IPS-NIHi11 (cell line): Measurements from ENCODE around the gene COX17.
"Not testable (repeated sequence)": the region's sequence is repeated elsewhere in the genome, so short reads cannot be mapped to it uniquely, and the experiment has no call there.

Experiments used
- DNase-seq: peaks from one replicate; pipeline ENCODE4 v3.0.0; 2012; ENCODE audit warnings: mixed read lengths, low spot score

Gene COX17

GRCh38 chr3:119676771-119677640 is at the start of gene COX17:
COX17 (minus strand) TSS chr3:119677406; CDS start chr3:119677310, 96 bp downstream.
- DNase-seq, result peak; percentile 97

DNA sequence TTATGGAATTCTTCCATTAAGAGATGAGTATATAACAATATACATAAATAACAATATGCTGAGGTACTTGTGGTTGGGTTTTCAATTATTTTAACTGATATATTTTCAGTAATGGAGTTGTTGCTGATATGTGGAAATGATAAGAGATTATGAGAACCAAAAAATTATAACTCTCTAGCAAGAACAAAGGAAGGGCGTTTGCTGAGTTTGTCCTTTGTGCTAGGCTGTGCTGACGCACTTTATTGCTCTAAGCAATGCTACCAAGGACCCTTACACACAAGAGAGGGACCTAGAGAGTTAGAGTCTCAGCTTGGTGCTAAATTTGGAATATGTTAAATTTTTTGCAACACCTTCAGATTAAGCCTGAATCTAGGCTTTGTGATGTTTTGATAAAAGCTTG is 49.7 kb upstream of the COX17 start:
- DNase-seq, result no peak

GRCh38 chr3:119723022-119723421 is 45.8 kb upstream of the COX17 start:
- DNase-seq, result no peak

- no peak for DNase-seq
Observed at GRCh38 chr3:119717520-119717919, 40.3 kb upstream of the COX17 start.

GRCh38 chr3:119716998-119717397 is 39.8 kb upstream of the COX17 start:
- no peak for DNase-seq

GRCh38 chr3:119715105-119715504 is 37.9 kb upstream of the COX17 start:
- no peak for DNase-seq

DNA sequence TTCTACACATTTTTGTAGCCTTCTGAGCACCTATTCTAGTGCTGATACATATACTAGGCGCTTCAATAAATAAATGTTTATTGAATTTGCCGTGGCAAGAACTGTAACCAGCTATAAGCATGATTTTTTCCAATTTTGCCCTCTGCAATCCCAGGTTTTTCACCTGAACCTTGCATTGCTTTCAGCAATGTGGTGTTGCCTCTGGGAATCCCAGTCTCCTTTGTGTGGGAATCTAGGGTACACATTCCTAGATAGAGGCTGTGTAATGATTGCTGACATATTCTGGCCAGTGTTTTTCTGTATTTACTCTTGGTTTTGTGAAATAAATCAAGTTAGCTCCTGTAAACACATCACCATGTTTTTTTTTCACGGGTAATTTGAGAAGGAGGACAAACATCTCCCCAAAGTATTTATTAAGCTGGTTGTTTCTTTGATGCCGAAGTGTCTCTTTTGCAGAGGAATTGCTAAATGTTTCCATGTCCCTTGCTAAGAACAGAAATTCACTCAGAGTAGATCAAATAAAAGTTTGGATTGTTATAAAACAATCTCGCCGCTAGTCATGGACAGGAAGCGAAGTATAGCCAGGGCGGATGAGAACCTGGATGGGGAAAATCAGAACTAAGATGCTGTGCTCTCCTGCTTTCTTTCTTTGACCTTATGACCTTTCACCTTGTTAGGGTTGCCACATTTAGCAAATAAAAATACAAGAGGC is 26.8 kb upstream of the COX17 start:
- no peak for DNase-seq

- peak; percentile 98 for DNase-seq
Observed at GRCh38 chr3:119702530-119703527, 25.6 kb upstream of the COX17 start, which contains the start of gene CFAP91. CFAP91 (plus strand) TSS chr3:119703022; CDS start chr3:119703099, 77 bp downstream.

GRCh38 chr3:119700920-119701734 is 23.9 kb upstream of the COX17 start:
- DNase-seq, result no peak

- DNase-seq, result no peak
Observed at GRCh38 chr3:119700269-119700919, 23.2 kb upstream of the COX17 start.

DNA sequence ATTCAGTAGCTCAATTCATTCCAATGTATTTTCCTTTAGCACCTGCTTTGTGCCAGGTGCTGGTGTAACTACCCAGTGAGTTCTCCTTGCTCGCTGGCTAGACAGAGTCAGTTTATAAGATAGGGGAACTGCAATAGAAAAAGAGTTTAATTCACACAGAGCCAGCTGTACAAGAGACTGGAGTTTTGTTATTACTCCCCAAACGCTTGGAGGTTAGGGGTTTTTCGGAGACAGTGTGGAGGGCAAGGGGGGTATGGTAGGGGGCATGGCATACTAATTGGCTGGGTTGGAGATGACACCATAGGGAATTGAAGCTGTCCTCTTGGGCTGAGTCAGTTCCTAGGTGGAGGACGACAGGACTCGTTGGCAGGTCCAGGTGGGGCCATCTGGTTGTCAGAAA is 20.2 kb upstream of the COX17 start:
- DNase-seq, result no peak

DNA sequence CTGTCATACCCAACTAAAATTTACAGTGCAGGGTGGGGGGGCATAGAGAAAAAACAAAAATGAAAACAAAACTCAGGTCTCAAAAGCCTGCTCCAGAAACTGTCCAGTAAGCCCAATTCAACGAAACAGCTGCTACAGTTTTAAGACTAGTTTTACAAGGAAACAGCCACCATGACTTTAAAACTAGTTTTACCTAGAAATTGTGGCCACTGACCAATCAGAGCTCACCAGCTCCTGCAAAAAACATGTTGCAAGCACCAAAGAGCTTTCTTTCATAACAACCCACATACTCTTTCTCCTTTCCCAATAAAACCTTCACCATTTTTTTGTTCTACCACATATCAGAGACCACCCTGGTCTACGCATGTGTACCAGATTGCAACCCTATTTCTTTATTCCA is 18.3 kb upstream of the COX17 start:
- DNase-seq, result no peak

- DNase-seq, result peak; percentile 29
Observed at GRCh38 chr3:119690043-119690656, 12.9 kb upstream of the COX17 start.

DNA sequence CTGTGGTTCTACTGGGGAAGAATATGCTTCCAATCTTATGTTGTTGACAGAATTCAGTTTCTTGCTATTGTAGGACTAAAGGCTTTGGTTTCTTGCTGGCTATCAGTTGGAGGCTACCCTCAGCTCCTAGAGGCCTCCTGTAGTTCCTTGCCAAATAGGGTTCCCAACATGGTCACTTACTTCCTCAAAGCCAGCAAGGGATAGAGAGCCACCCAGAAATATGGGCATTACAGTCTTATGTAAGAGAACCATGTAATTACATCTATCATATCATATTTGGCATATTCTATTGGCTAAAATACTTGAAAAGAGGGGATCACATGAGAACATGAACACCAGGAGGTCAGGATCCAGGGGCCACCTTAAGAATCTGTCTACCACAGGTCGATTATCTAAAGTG is 6.2 kb upstream of the COX17 start:
- DNase-seq, result no peak

DNA sequence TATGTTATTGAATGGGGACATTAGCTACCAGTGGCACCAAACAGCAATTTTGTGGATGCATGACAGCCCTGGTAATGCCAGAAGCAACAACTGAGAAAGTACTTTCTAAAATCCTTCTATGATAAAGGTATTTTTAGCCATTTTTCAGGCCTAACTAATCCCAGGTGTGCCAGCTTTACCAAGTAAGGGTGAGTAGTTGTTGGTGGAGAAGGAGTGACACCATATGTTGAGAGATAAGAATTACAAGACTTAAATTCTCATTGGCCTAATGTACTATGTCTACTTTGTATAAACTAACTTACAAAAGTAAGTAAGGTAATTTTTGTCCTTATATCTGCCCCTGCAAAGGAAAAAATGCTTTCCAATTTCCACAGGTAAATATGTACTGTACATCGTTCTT is 4.1 kb upstream of the COX17 start:
- DNase-seq, result no peak

DNA sequence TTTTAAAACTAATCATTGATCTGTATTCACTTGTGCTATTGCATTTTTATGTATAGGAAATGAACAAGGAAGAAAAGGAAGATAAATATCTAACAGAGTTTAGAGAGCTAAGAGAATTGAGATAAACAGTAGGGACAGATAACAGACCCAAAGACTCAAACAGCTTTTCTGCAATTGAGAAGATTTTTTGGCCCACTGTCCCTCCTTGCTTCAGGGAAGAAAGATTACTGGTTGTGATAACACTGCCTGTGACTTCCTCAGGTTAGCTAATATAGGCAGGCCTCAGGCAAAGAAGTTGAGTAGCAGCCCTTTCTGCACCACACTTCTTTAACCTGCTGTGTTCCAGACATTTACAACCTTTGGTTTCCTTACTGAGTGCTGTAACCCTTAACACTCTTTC is 2.7 kb upstream of the COX17 start:
- no peak for DNase-seq

GRCh38 chr3:119678209-119678608 is 1.0 kb upstream of the COX17 start:
- not testable (repeated sequence) for DNase-seq

DNA sequence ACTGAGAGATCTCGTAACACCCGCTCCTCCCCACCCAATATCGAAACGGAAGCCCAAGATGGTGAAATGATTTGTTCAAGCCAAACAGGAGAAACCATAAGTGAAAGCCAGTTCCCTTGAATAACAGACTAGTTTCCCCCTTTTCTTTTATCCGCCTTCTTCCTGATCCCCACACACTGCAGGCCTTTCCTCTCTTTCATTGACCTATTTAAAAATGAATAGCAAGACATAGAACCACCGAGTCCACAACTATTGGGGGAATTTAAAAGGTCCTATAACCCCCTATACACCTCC is 382 bp upstream of the COX17 start:
- no peak for DNase-seq

DNA sequence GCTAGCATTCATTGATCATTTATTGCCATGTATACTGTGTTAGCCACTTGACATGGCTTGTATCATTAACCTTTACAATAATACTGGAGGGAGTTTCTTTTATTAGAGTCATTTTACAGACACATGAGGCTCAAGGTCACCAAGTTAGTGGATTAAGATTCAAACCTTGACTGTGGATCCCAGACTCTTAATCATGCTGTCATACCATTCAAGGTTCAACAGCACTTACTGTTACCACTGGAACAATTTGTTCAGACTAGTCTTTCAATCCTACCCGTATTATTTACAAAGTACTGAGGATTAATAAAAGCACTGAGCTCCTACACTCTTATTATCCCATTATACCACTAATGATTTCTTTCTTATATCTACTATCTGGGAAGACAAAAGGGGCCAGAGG is 1.2 kb downstream of the COX17 start:
- no peak for DNase-seq

- no peak for DNase-seq
Observed at GRCh38 chr3:119675188-119675874, 1.9 kb downstream of the COX17 start.
